IMR-90 (cell line): ENCODE results near the gene KCNK7.

Experiments used
- BHLHE40 ChIP-seq: fragments of 150-350 bp; IDR thresholded peaks from 2 replicates; pipeline ENCODE4 v1.6.1; 2016; ENCODE audit warnings: mild to moderate bottlenecking, low read depth, low read length
- MAZ ChIP-seq: IDR thresholded peaks from 2 replicates; pipeline ENCODE4 v1.6.1; 2012; ENCODE audit warnings: low read depth, mild to moderate bottlenecking, low read length, improper control_type of control experiment, moderate library complexity, borderline replicate concordance
- MXI1 ChIP-seq: IDR thresholded peaks from 2 replicates; pipeline ENCODE4 v1.6.1; 2012; ENCODE audit warnings: low read depth, mild to moderate bottlenecking, low read length, moderate library complexity, borderline replicate concordance
- POLR2A ChIP-seq: IDR thresholded peaks from 2 replicates; pipeline ENCODE4 v1.6.1; 2012; ENCODE audit warnings: mild to moderate bottlenecking, low read depth, low read length
- SMC3 ChIP-seq: fragments of 150-350 bp; IDR thresholded peaks from 2 replicates; pipeline ENCODE4 v1.6.1; 2016; ENCODE audit warnings: low read depth, mild to moderate bottlenecking, antibody characterized with exemption, low read length, moderate library complexity
- TF ChIP-seq, protein P1 (sequence below): conservative IDR thresholded peaks from 2 replicates; pipeline ENCODE4 v1.5.1; 2012; ENCODE audit warnings: mild to moderate bottlenecking, low read depth, low read length, improper control_type of control experiment

DNA sequence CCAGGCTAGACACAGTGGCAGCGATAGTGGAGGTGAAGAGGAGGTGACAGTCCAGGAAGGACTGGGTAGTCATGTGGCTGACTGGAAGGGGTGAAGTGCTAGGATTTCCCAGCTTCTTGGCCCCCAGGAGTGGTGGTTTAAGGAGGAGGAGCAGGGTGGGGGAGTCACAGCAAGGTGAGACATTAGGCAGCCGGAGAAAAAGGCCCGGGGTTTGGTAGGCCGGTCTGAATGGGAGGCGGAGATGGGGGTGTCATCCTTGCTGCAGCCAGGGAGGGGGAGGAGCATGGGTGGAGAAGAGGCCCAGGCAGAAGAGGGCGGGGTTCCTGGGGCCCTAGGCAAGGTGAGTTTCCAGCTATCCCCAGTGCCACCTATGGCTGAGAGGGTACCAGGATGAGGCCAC lies 48.4 kb upstream of the KCNK7 start:
- TF ChIP-seq, protein P1, sequence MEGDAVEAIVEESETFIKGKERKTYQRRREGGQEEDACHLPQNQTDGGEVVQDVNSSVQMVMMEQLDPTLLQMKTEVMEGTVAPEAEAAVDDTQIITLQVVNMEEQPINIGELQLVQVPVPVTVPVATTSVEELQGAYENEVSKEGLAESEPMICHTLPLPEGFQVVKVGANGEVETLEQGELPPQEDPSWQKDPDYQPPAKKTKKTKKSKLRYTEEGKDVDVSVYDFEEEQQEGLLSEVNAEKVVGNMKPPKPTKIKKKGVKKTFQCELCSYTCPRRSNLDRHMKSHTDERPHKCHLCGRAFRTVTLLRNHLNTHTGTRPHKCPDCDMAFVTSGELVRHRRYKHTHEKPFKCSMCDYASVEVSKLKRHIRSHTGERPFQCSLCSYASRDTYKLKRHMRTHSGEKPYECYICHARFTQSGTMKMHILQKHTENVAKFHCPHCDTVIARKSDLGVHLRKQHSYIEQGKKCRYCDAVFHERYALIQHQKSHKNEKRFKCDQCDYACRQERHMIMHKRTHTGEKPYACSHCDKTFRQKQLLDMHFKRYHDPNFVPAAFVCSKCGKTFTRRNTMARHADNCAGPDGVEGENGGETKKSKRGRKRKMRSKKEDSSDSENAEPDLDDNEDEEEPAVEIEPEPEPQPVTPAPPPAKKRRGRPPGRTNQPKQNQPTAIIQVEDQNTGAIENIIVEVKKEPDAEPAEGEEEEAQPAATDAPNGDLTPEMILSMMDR = no peak
- no peak for TF ChIP-seq POLR2A
- TF ChIP-seq SMC3 = no peak
- TF ChIP-seq MXI1 = no peak
- no peak for TF ChIP-seq MAZ
- TF ChIP-seq BHLHE40 = no peak
